ENCODE data around the gene CEP131.

CEP131 gene

GRCh38 chr17:81196505-81197408 lies 26.0 kb downstream of the CEP131 start:
- no peak overlapping the region for H3K27ac ChIP-seq (ENCODE audit: extremely low read depth, low read depth, low read length)
- peak; percentile 95 for TF ChIP-seq ZNF10 (tag by site-specific recombination; IDR thresholded peaks at IDR 0.05)
- no peak for TF ChIP-seq ZFHX2 (tag by site-specific recombination; conservative IDR thresholded peaks at IDR 0.05)
- no peaks in the 10 kb centered on the region for H3K9me3 ChIP-seq (ENCODE audit: control insufficient read depth, insufficient read depth, low read depth, low read length)
- CTCF ChIA-PET = interaction anchor here (1.1 kb wide), 1 partner anchor 175 kb away, joined by 3 read pairs; no protein-coding TSS in a partner anchor
- H3K36me3 ChIP-seq (ENCODE audit: control insufficient read depth in 2 of 2, insufficient read depth in 1 of 2, low read length in 2 of 2) = peaks cover 0 to 81% of the 10 kb centered on the region in 2 experiments; a peak in 2 of 3 replicates
- POLR2A ChIA-PET = no interaction called here
- no peaks in the 10 kb centered on the region for H3K4me1 ChIP-seq (ENCODE audit: control insufficient read depth, insufficient read depth, low read length)
- no peak overlapping the region for H3K4me3 ChIP-seq (ENCODE audit: low read depth, low read length)

DNA sequence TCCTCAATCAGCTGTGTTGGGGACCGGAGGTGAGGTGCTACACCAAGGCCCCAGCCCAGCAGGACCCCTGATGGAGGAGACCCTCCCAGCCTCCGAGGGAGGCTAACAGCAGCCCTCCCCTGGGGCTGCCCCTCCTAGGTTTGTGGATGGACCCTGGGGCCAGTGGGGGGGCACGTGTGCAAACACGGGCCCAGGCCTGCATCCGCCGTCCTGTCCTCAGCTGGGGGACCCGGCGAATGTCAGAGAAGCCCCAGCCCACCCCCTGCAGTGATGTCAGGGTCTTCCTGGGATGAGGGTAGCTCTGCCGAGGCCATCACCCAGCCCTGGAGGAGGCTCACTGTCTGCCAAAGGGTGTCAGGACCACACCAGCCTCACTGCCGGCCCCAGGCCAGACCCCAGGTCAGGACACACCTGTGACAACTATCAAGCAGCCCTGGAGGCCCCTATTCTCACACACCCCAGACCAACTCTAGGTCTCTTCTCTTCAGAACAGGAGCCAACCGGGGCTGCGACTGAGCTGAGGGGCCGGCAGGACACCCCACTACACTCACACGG lies 26.7 kb downstream of the CEP131 start:
- no peak overlapping the region for H3K27ac ChIP-seq (ENCODE audit: extremely low read depth, low read depth, low read length)
- no peaks in the 10 kb centered on the region for H3K9me3 ChIP-seq (ENCODE audit: control insufficient read depth, insufficient read depth, low read depth, low read length)
- ChIA-PET CTCF (interaction anchor here (0.5 to 1.1 kb wide), 4 partner anchors 59 to 537 kb away, joined by 3 read pairs; no protein-coding TSS in a partner anchor), POLR2A (no interaction called here)
- no peaks in the 10 kb centered on the region for H3K4me1 ChIP-seq (ENCODE audit: control insufficient read depth, insufficient read depth, low read length)
- no peak overlapping the region for H3K4me3 ChIP-seq (ENCODE audit: low read depth, low read length)
- H3K36me3 ChIP-seq (ENCODE audit: control insufficient read depth in 2 of 2, insufficient read depth in 1 of 2, low read length in 2 of 2) = peaks cover 0 to 88% of the 10 kb centered on the region in 2 experiments; a peak in 1 of 3 replicates
- TF ChIP-seq ZNF26 (tag by site-specific recombination; IDR thresholded peaks at IDR 0.05) (no peak), GLIS2 (tag by site-specific recombination; IDR thresholded peaks at IDR 0.05) (peak; percentile 30; the same call in 1 of the 2 replicates)

GRCh38 chr17:81194941-81195901 lies 27.5 kb downstream of the CEP131 start:
- ChIA-PET POLR2A (no interaction called here), CTCF (interaction anchor here (0.5 to 0.7 kb wide), 3 partner anchors 60 to 538 kb away, joined by 3 read pairs; no protein-coding TSS in a partner anchor)
- Histone ChIP-seq H3K4me3 (ENCODE audit: low read depth, low read length) (no peak overlapping the region), H3K4me1 (ENCODE audit: control insufficient read depth, insufficient read depth, low read length) (no peaks in the 10 kb centered on the region), H3K9me3 (ENCODE audit: control insufficient read depth, insufficient read depth, low read depth, low read length) (no peaks in the 10 kb centered on the region), H3K36me3 (ENCODE audit: control insufficient read depth in 2 of 2, insufficient read depth in 1 of 2, low read length in 2 of 2) (peaks cover 0 to 90% of the 10 kb centered on the region in 2 experiments; a peak in 1 of 3 replicates), H3K27ac (ENCODE audit: extremely low read depth, low read depth, low read length) (no peak overlapping the region)
- TF ChIP-seq ZFP3 (tag by site-specific recombination; IDR thresholded peaks at IDR 0.05; ENCODE audit: low read depth) = no peak
- TF ChIP-seq ZNF211 (tag by site-specific recombination; IDR thresholded peaks at IDR 0.05; ENCODE audit: low read depth) = no peak
- TF ChIP-seq ZNF157 (tag by site-specific recombination; IDR thresholded peaks at IDR 0.05) = no peak
- no peak for TF ChIP-seq KLF7 (tag by site-specific recombination; IDR thresholded peaks at IDR 0.05; ENCODE audit: borderline replicate concordance)
- TF ChIP-seq ZBTB17 (tag by site-specific recombination; IDR thresholded peaks at IDR 0.05) = no peak
- TF ChIP-seq BCL11A (tag by site-specific recombination; IDR thresholded peaks at IDR 0.05; ENCODE audit: low read depth) = no peak
- no peak for TF ChIP-seq ZNF558 (tag by site-specific recombination; IDR thresholded peaks at IDR 0.05)
- TF ChIP-seq ZNF639 (tag by site-specific recombination; IDR thresholded peaks at IDR 0.05) = no peak
- TF ChIP-seq ZNF768 (tag by site-specific recombination; IDR thresholded peaks at IDR 0.05) = no peak
- TF ChIP-seq ZNF555 (tag by site-specific recombination; conservative IDR thresholded peaks at IDR 0.05) = no peak
- TF ChIP-seq YY1 (tag by site-specific recombination; IDR thresholded peaks at IDR 0.05) = no peak
- no peak for TF ChIP-seq ZNF341 (tag by site-specific recombination; IDR thresholded peaks at IDR 0.05; ENCODE audit: low read depth)
- no peak for TF ChIP-seq ZNF24 (tag by site-specific recombination; IDR thresholded peaks at IDR 0.05)
- TF ChIP-seq, protein P1, sequence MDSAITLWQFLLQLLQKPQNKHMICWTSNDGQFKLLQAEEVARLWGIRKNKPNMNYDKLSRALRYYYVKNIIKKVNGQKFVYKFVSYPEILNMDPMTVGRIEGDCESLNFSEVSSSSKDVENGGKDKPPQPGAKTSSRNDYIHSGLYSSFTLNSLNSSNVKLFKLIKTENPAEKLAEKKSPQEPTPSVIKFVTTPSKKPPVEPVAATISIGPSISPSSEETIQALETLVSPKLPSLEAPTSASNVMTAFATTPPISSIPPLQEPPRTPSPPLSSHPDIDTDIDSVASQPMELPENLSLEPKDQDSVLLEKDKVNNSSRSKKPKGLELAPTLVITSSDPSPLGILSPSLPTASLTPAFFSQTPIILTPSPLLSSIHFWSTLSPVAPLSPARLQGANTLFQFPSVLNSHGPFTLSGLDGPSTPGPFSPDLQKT (IDR thresholded peaks at IDR 0.05; ENCODE audit: borderline replicate concordance, low read depth, low read length) = no peak
- no peak for TF ChIP-seq ZNF175 (tag by site-specific recombination; IDR thresholded peaks at IDR 0.05)
- no peak for TF ChIP-seq ZNF510 (tag by site-specific recombination; IDR thresholded peaks at IDR 0.05; ENCODE audit: insufficient replicate concordance)
- no peak for TF ChIP-seq ZSCAN4 (tag by site-specific recombination; IDR thresholded peaks at IDR 0.05)
- no peak for TF ChIP-seq ZFP41 (tag by site-specific recombination; IDR thresholded peaks at IDR 0.05; ENCODE audit: borderline replicate concordance)
- TF ChIP-seq HOXC10 (CRISPR knock-in tag; IDR thresholded peaks at IDR 0.05) = no peak
